OCI-LY3 (cell line): Measurements from ENCODE around the gene TP53TG3E.
"Not testable (repeated sequence)": the region's sequence is repeated elsewhere in the genome, so short reads cannot be mapped to it uniquely, and the experiment has no call there.

Experiments
- H2AFZ ChIP-seq: fragments of 200-600, 300-600 bp; shearing (Covaris generic); 2 replicates; pipeline ENCODE4 v1.6.0; 2014; ENCODE audit warnings: antibody characterized with exemption, low read depth, low read length
- H3K27ac ChIP-seq: fragments of 200-600, 300-600 bp; sonication (generic); 2 replicates; pipeline ENCODE4 v1.5.1; 2014; ENCODE audit warnings: mild to moderate bottlenecking, low read length, moderate library complexity, mixed read lengths
- H3K27me3 ChIP-seq: fragments of 200-600, 300-600 bp; sonication (generic); 2 replicates; pipeline ENCODE4 v1.6.1; 2014; ENCODE audit warnings: low read depth, low read length, mixed read lengths
- H3K36me3 ChIP-seq: fragments of 200-600, 300-600 bp; sonication (generic); replicated peaks from 2 replicates; pipeline ENCODE3; 2014; ENCODE audit warnings: low read depth, low read length, mixed read lengths
- H3K4me1 ChIP-seq: fragments of 300-600, 200-600 bp; sonication (generic); 2 replicates; pipeline ENCODE4 v1.6.1; 2014; ENCODE audit warnings: low read length, mixed read lengths
- H3K4me2 ChIP-seq: fragments of 200-600, 300-600 bp; sonication (generic); 2 replicates; pipeline ENCODE4 v1.6.1; 2014; ENCODE audit warnings: low read length, mixed read lengths
- H3K4me3 ChIP-seq: fragments of 300-600, 200-600 bp; sonication (generic); 2 replicates; pipeline ENCODE4 v1.5.1; 2014; ENCODE audit warnings: antibody characterized with exemption, mild to moderate bottlenecking, low read length, moderate library complexity
- H3K79me2 ChIP-seq: fragments of 300-600, 200-600 bp; shearing (Covaris generic); 2 replicates; pipeline ENCODE4 v1.6.1; 2014; ENCODE audit warnings: mild to moderate bottlenecking, low read length, mixed read lengths
- H3K9ac ChIP-seq: fragments of 300-600, 200-600 bp; shearing (Covaris generic); 2 replicates; pipeline ENCODE4 v1.6.0; 2014; ENCODE audit warnings: mild to moderate bottlenecking, low read length, moderate library complexity
- H3K9me3 ChIP-seq: fragments of 200-600, 300-600 bp; shearing (Covaris generic); 2 replicates; pipeline ENCODE4 v1.6.1; 2014; ENCODE audit warnings: low read length, mixed read lengths; ENCODE audit not compliant: insufficient read depth
- H4K20me1 ChIP-seq: fragments of 200-600, 300-600 bp; sonication (generic); 2 replicates; pipeline ENCODE4 v1.6.1; 2016; ENCODE audit warnings: low read length, mixed read lengths; ENCODE audit not compliant: insufficient read depth

Gene TP53TG3E

GRCh38 chr16:33304006-33304405 lies at the start of gene TP53TG3E:
TSS of gene TP53TG3E (plus strand) at chr16:33304306. CDS start at chr16:33304374, 68 bp downstream.
- not testable (repeated sequence) for H3K27me3 ChIP-seq, H4K20me1 ChIP-seq, H3K27ac ChIP-seq, H3K36me3 ChIP-seq, H3K9ac ChIP-seq, H3K4me1 ChIP-seq, H2AFZ ChIP-seq, H3K79me2 ChIP-seq, H3K4me2 ChIP-seq, H3K9me3 ChIP-seq, H3K4me3 ChIP-seq

GRCh38 chr16:33336226-33337012 lies 32.3 kb downstream of the TP53TG3E start:
- not testable (repeated sequence) for H3K4me3 ChIP-seq, H3K27me3 ChIP-seq, H3K4me1 ChIP-seq, H4K20me1 ChIP-seq, H2AFZ ChIP-seq, H3K27ac ChIP-seq, H3K4me2 ChIP-seq, H3K79me2 ChIP-seq, H3K36me3 ChIP-seq, H3K9me3 ChIP-seq, H3K9ac ChIP-seq

GRCh38 chr16:33337627-33338542 lies 33.8 kb downstream of the TP53TG3E start:
- H3K4me1 ChIP-seq, H3K27me3 ChIP-seq, H3K27ac ChIP-seq, H2AFZ ChIP-seq, H3K79me2 ChIP-seq, H3K4me3 ChIP-seq, H3K9ac ChIP-seq, H4K20me1 ChIP-seq, H3K36me3 ChIP-seq, H3K9me3 ChIP-seq, H3K4me2 ChIP-seq: not testable (repeated sequence)

GRCh38 chr16:33338543-33338951 lies 34.4 kb downstream of the TP53TG3E start:
- not testable (repeated sequence) for H3K27ac ChIP-seq, H3K4me3 ChIP-seq, H3K9me3 ChIP-seq, H3K4me1 ChIP-seq, H3K4me2 ChIP-seq, H3K79me2 ChIP-seq, H3K27me3 ChIP-seq, H4K20me1 ChIP-seq, H2AFZ ChIP-seq, H3K9ac ChIP-seq, H3K36me3 ChIP-seq

GRCh38 chr16:33339093-33340061 lies 35.3 kb downstream of the TP53TG3E start:
- H3K4me1 ChIP-seq, H3K9ac ChIP-seq, H3K79me2 ChIP-seq, H4K20me1 ChIP-seq, H3K4me2 ChIP-seq, H3K27ac ChIP-seq, H3K9me3 ChIP-seq, H3K4me3 ChIP-seq, H2AFZ ChIP-seq, H3K36me3 ChIP-seq, H3K27me3 ChIP-seq: not testable (repeated sequence)
